ENCODE measurements around the gene ALPI. TPM values are rescaled to one million over a fixed set of nuclear protein-coding genes. Genes with fewer than 3 reads are reported as not detected.

ALPI gene
- total and polyA plus RNA-seq, 5 donors from 2014 or later, result not detected

DNA sequence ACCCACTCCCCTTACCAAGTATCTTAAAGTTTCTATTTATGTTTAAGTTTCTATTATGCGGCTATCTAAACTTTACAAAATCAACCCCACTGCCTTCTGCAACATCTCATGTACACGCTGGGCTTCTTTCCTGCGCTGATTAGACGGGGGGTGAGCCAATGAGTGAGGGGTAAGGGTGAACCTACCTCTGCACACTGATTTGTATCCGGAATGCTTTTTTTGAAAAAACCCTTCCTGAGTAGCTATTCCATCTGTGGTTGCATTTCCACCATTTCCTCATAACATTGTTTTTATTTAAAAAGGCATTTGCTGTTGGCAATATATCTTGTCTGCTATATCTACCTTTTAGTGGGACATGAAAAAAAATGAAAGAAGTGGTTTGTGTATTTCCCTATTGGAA is 43.0 kb upstream of the ALPI start:
- peaks cover 35% of the 10 kb centered on the region for H3K27me3 Mint-ChIP-seq
- H3K4me3 ChIP-seq (ENCODE audit: low read depth, low read length), result no peak overlapping the region
- H3K4me1 ChIP-seq (ENCODE audit: control insufficient read depth, insufficient read depth, low read length, poor library complexity, severe bottlenecking), result peaks cover 5% of the 10 kb centered on the region
- H3K9me3 Mint-ChIP-seq, result no peaks in the 10 kb centered on the region
- no peak overlapping the region for H3K4me3 Mint-ChIP-seq
- DNase-seq (no peak), ATAC-seq (ENCODE audit: low read depth in 2 of 2) (no peak)
- no peaks in the 10 kb centered on the region for H3K36me3 ChIP-seq (ENCODE audit: control insufficient read depth, insufficient read depth, low read length)
- H3K4me1 Mint-ChIP-seq, result peaks cover 0 to 4% (median 0%) of the 10 kb centered on the region in 4 donors
- no peaks in the 10 kb centered on the region for H3K36me3 Mint-ChIP-seq
- H3K27me3 ChIP-seq (ENCODE audit: control insufficient read depth, insufficient read depth, low read length), result peaks cover 2% of the 10 kb centered on the region
- no peaks in the 10 kb centered on the region for H3K9me3 ChIP-seq (ENCODE audit: control insufficient read depth in 2 of 2, low read length in 2 of 2)
- H3K27ac Mint-ChIP-seq, result no peak overlapping the region
- H3K27ac ChIP-seq (ENCODE audit: insufficient read depth, low read length, poor library complexity, severe bottlenecking), result no peak overlapping the region

DNA sequence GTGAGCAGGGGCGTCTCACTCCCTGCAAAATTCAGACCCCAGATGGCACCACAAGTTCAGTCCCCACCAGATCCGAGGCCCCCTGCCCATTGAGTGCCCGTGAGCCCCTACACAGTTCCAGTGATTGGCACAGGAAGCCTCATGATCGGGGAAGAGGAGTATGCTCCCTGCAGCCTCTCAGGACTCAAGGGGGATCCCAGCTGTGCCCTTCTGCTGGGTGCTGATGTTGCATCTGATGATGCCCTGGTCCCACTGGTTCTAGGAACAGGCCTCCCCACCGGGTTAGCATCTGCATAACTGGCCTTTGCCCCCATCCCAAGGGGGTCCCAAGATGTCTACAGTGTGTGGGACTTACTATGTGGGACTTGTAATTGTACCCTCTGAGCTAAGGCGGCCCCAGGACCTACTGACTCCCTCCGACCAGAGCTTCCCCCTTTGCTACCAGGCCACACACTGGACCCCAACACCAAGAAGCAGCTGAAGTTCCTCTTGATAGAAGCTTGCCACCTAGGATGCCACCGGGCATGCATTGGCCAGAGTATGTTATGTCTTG is 40.7 kb upstream of the ALPI start:
- Histone ChIP-seq H3K4me3 (ENCODE audit: low read depth, low read length) (no peak overlapping the region), H3K4me1 (ENCODE audit: control insufficient read depth, insufficient read depth, low read length, poor library complexity, severe bottlenecking) (peaks cover 10% of the 10 kb centered on the region), H3K36me3 (ENCODE audit: control insufficient read depth, insufficient read depth, low read length) (no peaks in the 10 kb centered on the region), H3K9me3 (ENCODE audit: control insufficient read depth in 2 of 2, low read length in 2 of 2) (no peaks in the 10 kb centered on the region), H3K27ac (ENCODE audit: insufficient read depth, low read length, poor library complexity, severe bottlenecking) (no peak overlapping the region), H3K27me3 (ENCODE audit: control insufficient read depth, insufficient read depth, low read length) (peaks cover 2% of the 10 kb centered on the region)
- ATAC-seq (ENCODE audit: low read depth in 2 of 2), result no peak
- no peak for DNase-seq
- Mint-ChIP-seq H3K36me3 (no peaks in the 10 kb centered on the region), H3K9me3 (no peaks in the 10 kb centered on the region), H3K27ac (no peak overlapping the region), H3K4me1 (peaks cover 0 to 12% (median 4%) of the 10 kb centered on the region in 4 donors), H3K27me3 (peaks cover 47% of the 10 kb centered on the region), H3K4me3 (no peak overlapping the region)

DNA sequence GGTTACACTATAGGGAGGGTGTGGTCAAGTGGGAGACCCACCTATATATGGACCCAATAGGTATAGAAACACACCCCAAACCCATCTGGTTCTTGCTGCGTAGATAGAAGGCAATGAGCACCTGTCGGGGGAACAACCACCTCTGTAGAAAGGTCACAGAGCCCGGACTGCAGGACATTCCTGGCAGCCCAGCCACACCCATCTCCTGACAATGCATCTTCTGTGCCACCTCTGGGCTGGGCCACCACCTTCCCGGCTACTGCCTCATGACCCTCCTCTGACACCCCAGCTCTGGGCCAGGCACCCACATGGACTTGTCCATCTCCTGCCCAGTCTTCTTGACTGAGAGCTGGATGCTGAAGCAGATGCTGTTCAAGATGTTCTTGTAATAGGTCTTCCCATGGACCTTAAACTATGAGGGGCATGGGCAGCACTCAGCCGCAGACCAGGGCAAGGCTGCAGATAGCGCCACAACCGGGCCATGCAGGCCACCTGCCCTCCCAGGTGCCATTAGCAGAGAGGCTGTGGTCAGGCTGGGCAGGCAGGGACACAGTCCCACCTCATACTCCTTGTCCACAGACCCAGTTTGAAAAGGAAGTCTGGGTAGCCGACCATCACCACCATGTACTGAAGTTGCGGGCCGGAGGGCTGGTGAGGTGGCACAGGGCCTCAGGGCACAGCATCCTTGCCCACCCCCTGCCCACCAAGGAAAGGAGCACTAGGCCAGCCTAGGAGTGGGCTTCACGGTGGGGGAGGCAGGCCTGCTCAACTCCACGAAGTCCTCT is 40.0 kb upstream of the ALPI start:
- peaks cover 0 to 16% (median 4%) of the 10 kb centered on the region in 4 donors for H3K4me1 Mint-ChIP-seq
- H3K36me3 Mint-ChIP-seq, result no peaks in the 10 kb centered on the region
- Histone ChIP-seq H3K27me3 (ENCODE audit: control insufficient read depth, insufficient read depth, low read length) (peaks cover 2% of the 10 kb centered on the region), H3K4me1 (ENCODE audit: control insufficient read depth, insufficient read depth, low read length, poor library complexity, severe bottlenecking) (peaks cover 17% of the 10 kb centered on the region), H3K4me3 (ENCODE audit: low read depth, low read length) (no peak overlapping the region), H3K9me3 (ENCODE audit: control insufficient read depth in 2 of 2, low read length in 2 of 2) (no peaks in the 10 kb centered on the region), H3K27ac (ENCODE audit: insufficient read depth, low read length, poor library complexity, severe bottlenecking) (no peak overlapping the region), H3K36me3 (ENCODE audit: control insufficient read depth, insufficient read depth, low read length) (no peaks in the 10 kb centered on the region)
- H3K4me3 Mint-ChIP-seq, result no peak overlapping the region
- DNase-seq, result no peak
- H3K27me3 Mint-ChIP-seq, result peaks cover 41% of the 10 kb centered on the region
- no peaks in the 10 kb centered on the region for H3K9me3 Mint-ChIP-seq
- no peak overlapping the region for H3K27ac Mint-ChIP-seq
- no peak for ATAC-seq (ENCODE audit: low read depth in 2 of 2)

DNA sequence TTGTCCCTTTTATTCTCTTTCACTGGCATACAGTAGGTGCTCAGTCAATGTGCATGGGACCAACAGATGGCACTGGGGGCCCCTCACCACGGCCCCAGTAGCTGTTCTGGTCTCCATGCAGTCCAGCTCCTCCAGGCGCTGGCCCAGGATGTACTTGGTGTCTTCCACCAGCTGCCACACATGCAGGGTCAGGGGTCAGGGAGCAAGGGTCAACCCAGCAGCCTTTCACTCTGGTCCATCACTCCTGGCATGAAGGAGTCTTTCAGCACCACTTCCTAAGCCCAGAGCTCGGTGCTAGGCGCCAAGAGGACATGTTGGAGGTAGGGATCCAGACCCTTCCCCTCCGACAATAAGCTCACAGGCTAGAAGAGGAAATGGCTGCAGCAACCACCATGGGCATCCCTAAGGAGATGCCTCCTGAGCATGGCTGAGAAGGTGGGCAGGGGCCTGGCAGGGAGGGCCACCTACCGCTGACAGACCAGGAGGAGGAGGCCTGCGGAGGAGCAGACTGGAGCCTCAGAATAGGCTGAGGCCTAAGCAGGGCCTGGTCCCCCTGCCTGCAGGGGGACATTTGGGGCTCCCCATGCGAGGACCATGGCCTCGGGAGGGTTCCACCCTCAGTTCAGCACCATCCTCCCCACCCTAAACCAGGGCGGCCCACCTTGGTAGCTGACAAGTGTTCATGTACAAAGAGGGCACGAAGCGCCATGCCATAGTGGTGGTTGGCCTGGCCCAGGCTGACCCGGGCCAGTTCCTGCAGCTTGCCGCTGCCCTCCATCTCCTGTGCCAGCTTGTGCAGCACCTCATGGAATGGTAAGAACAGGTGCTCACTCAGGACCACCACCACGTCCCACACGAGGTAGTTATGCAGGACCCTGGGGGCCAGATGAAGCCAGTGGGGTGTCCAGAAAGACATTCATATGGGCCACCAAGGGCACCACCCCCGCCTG is 39.2 kb upstream of the ALPI start:
- H3K27ac ChIP-seq (ENCODE audit: insufficient read depth, low read length, poor library complexity, severe bottlenecking), result no peak overlapping the region
- no peaks in the 10 kb centered on the region for H3K36me3 Mint-ChIP-seq
- H3K9me3 Mint-ChIP-seq, result no peaks in the 10 kb centered on the region
- H3K27me3 Mint-ChIP-seq, result peaks cover 43% of the 10 kb centered on the region
- ATAC-seq (ENCODE audit: low read depth in 2 of 2) (no peak), DNase-seq (no peak)
- H3K27me3 ChIP-seq (ENCODE audit: control insufficient read depth, insufficient read depth, low read length), result peaks cover 2% of the 10 kb centered on the region
- H3K4me1 ChIP-seq (ENCODE audit: control insufficient read depth, insufficient read depth, low read length, poor library complexity, severe bottlenecking), result peaks cover 17% of the 10 kb centered on the region
- no peak overlapping the region for H3K27ac Mint-ChIP-seq
- no peaks in the 10 kb centered on the region for H3K36me3 ChIP-seq (ENCODE audit: control insufficient read depth, insufficient read depth, low read length)
- no peak overlapping the region for H3K4me3 ChIP-seq (ENCODE audit: low read depth, low read length)
- H3K9me3 ChIP-seq (ENCODE audit: control insufficient read depth in 2 of 2, low read length in 2 of 2), result no peaks in the 10 kb centered on the region
- H3K4me1 Mint-ChIP-seq, result peaks cover 0 to 17% (median 5%) of the 10 kb centered on the region in 4 donors
- no peak overlapping the region for H3K4me3 Mint-ChIP-seq

DNA sequence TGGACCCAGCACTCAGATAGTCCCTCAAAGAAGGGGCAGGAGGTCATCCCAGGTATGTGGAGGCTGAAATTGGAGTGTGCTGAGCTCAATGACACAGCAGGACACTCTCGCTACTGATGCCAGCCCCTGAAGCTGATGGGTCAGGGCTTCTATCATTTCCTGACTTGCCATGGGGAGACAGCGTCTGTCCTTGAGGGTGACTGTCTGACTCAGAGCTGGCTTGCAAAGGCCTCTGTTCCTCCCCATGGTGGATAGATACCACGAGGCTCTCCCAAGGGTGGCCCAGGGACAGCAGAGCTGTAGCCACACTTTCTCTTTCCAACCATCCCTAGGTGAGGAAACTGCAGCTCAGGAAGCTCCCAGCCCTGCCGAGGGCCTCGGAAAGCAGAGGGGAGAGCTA is 38.5 kb upstream of the ALPI start:
- H3K27me3 ChIP-seq (ENCODE audit: control insufficient read depth, insufficient read depth, low read length), result peaks cover 2% of the 10 kb centered on the region
- ATAC-seq (ENCODE audit: low read depth in 2 of 2) (no peak), DNase-seq (no peak)
- Mint-ChIP-seq H3K27ac (no peak overlapping the region), H3K4me3 (no peak overlapping the region), H3K4me1 (peaks cover 0 to 19% (median 7%) of the 10 kb centered on the region in 4 donors), H3K36me3 (no peaks in the 10 kb centered on the region), H3K27me3 (peaks cover 48% of the 10 kb centered on the region), H3K9me3 (peaks cover 0 to 1% (median 0%) of the 10 kb centered on the region in 7 donors)
- H3K4me3 ChIP-seq (ENCODE audit: low read depth, low read length), result no peak overlapping the region
- H3K36me3 ChIP-seq (ENCODE audit: control insufficient read depth, insufficient read depth, low read length), result no peaks in the 10 kb centered on the region
- H3K4me1 ChIP-seq (ENCODE audit: control insufficient read depth, insufficient read depth, low read length, poor library complexity, severe bottlenecking), result peaks cover 17% of the 10 kb centered on the region
- no peaks in the 10 kb centered on the region for H3K9me3 ChIP-seq (ENCODE audit: control insufficient read depth in 2 of 2, low read length in 2 of 2)
- no peak overlapping the region for H3K27ac ChIP-seq (ENCODE audit: insufficient read depth, low read length, poor library complexity, severe bottlenecking)

DNA sequence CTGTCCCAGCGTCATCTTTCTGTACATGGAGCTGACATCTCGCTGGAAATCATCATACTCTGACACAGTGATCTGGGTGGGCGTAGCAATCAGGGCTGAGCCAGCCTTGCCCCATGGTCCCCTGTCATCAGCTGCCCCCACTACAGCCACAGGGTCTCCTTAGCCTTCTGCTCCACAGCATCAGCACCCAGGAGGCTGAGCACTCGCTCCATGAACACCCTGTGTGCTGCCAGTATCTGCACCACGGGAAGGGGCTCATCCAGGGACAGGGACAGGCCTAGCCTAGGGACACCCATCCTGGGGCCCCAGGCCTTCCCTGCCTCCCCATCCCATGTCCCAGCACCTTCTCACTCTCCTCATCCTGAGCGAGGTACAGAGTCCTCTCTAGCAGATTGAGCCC is 37.9 kb upstream of the ALPI start:
- Histone ChIP-seq H3K27me3 (ENCODE audit: control insufficient read depth, insufficient read depth, low read length) (peaks cover 2% of the 10 kb centered on the region), H3K4me3 (ENCODE audit: low read depth, low read length) (no peak overlapping the region), H3K36me3 (ENCODE audit: control insufficient read depth, insufficient read depth, low read length) (no peaks in the 10 kb centered on the region), H3K9me3 (ENCODE audit: control insufficient read depth in 2 of 2, low read length in 2 of 2) (no peaks in the 10 kb centered on the region), H3K27ac (ENCODE audit: insufficient read depth, low read length, poor library complexity, severe bottlenecking) (no peak overlapping the region), H3K4me1 (ENCODE audit: control insufficient read depth, insufficient read depth, low read length, poor library complexity, severe bottlenecking) (peaks cover 16% of the 10 kb centered on the region)
- peaks cover 48% of the 10 kb centered on the region for H3K27me3 Mint-ChIP-seq
- H3K9me3 Mint-ChIP-seq, result peaks cover 0 to 2% (median 0%) of the 10 kb centered on the region in 7 donors
- H3K27ac Mint-ChIP-seq, result no peak overlapping the region
- peak overlapping the region in 1 of 4 donors; percentile 31 for H3K4me3 Mint-ChIP-seq
- DNase-seq (no peak), ATAC-seq (ENCODE audit: low read depth in 2 of 2) (no peak)
- no peaks in the 10 kb centered on the region for H3K36me3 Mint-ChIP-seq
- peaks cover 0 to 19% (median 7%) of the 10 kb centered on the region in 4 donors for H3K4me1 Mint-ChIP-seq

DNA sequence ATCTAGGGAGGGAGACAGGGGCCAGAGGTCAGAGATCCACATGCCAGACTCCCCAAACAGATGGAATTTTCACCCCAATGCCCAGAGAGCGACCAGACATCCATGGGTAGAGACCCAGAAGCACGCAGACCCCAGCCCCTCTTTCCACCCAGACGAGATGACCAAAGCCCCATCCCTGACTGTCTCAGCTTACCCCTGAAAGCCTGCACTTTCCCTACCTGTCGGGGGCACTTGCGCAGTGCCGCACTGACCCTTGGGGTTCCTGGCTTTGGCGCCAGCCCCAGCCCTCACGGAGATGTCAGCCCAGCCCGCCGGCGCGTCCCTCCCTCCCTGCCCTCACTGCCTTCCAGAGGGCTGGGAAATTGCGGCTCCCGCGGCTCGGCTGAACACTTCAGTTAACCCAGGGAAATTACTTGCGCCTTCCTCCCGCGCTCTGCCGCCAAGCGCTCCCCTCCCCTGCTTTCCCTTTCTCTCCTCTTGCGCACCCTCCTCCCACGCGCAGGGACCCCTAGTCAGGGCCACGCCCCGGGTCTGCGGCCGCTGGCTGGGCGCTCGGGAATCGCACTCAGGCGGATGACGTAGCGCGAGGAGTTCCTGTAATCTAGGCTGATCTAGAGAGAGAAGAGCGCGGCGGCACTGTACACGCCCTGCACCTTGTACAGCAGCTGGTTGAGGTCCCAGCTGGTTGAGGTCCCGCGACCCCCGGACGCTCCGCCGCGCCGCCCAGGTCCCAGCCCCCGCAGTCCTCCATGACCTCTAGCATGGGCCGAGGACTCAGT is 37.3 kb upstream of the ALPI start:
- H3K27me3 ChIP-seq (ENCODE audit: control insufficient read depth, insufficient read depth, low read length), result peaks cover 2% of the 10 kb centered on the region
- Mint-ChIP-seq H3K4me3 (peak overlapping the region in 2 of 4 donors; percentile 31 to 43), H3K36me3 (no peaks in the 10 kb centered on the region), H3K9me3 (peaks cover 0 to 2% (median 0%) of the 10 kb centered on the region in 7 donors), H3K4me1 (peaks cover 0 to 16% (median 7%) of the 10 kb centered on the region in 4 donors), H3K27ac (no peak overlapping the region), H3K27me3 (peaks cover 48% of the 10 kb centered on the region)
- no peaks in the 10 kb centered on the region for H3K9me3 ChIP-seq (ENCODE audit: control insufficient read depth in 2 of 2, low read length in 2 of 2)
- H3K36me3 ChIP-seq (ENCODE audit: control insufficient read depth, insufficient read depth, low read length), result no peaks in the 10 kb centered on the region
- peaks cover 13% of the 10 kb centered on the region for H3K4me1 ChIP-seq (ENCODE audit: control insufficient read depth, insufficient read depth, low read length, poor library complexity, severe bottlenecking)
- H3K4me3 ChIP-seq (ENCODE audit: low read depth, low read length), result no peak overlapping the region
- H3K27ac ChIP-seq (ENCODE audit: insufficient read depth, low read length, poor library complexity, severe bottlenecking), result no peak overlapping the region
- no peak for ATAC-seq (ENCODE audit: low read depth in 2 of 2)
- DNase-seq, result peak in 1 of 3 donors; percentile 10
